HG02571 (cell line): Measurements from ENCODE around the gene ADAMTS2.

Experiments used
- ATAC-seq: cut with Tn5 transposase; IDR thresholded peaks from one replicate; pipeline ENCODE4 v1.9.1; 2021; ENCODE audit warnings: mild to moderate bottlenecking, moderate library complexity; ENCODE audit not compliant: unreplicated experiment

The ADAMTS2 gene

GRCh38 chr5:179258001-179258921 is 87.0 kb downstream of the ADAMTS2 start:
- no peak for ATAC-seq

- no peak for ATAC-seq
These were observed 88.0 kb downstream of the ADAMTS2 start for GRCh38 chr5:179257176-179257682.

GRCh38 chr5:179256328-179257175 is 88.7 kb downstream of the ADAMTS2 start:
- no peak for ATAC-seq

- no peak for ATAC-seq
These were observed 89.5 kb downstream of the ADAMTS2 start for GRCh38 chr5:179255527-179256327.

GRCh38 chr5:179254638-179255271 is 90.5 kb downstream of the ADAMTS2 start:
- ATAC-seq: no peak

GRCh38 chr5:179253730-179254129 is 91.5 kb downstream of the ADAMTS2 start:
- ATAC-seq: no peak

- no peak for ATAC-seq
These were observed 93.8 kb downstream of the ADAMTS2 start for GRCh38 chr5:179251276-179251969.

GRCh38 chr5:179250561-179251225 is 94.6 kb downstream of the ADAMTS2 start:
- no peak for ATAC-seq

GRCh38 chr5:179246227-179246626 is 99.0 kb downstream of the ADAMTS2 start:
- no peak for ATAC-seq

- no peak for ATAC-seq
These were observed 100.2 kb downstream of the ADAMTS2 start for GRCh38 chr5:179245031-179245430.

GRCh38 chr5:179244044-179244443 is 101.2 kb downstream of the ADAMTS2 start:
- no peak for ATAC-seq

- no peak for ATAC-seq
These were observed 101.9 kb downstream of the ADAMTS2 start for GRCh38 chr5:179243333-179243732.

- no peak for ATAC-seq
These were observed 102.6 kb downstream of the ADAMTS2 start for GRCh38 chr5:179242676-179243075.

GRCh38 chr5:179241764-179242370 is 103.4 kb downstream of the ADAMTS2 start:
- no peak for ATAC-seq

GRCh38 chr5:179241175-179241574 is 104.1 kb downstream of the ADAMTS2 start:
- no peak for ATAC-seq

GRCh38 chr5:179240561-179240960 is 104.7 kb downstream of the ADAMTS2 start:
- no peak for ATAC-seq

GRCh38 chr5:179239256-179240135 is 105.8 kb downstream of the ADAMTS2 start:
- no peak for ATAC-seq

- no peak for ATAC-seq
These were observed 106.7 kb downstream of the ADAMTS2 start for GRCh38 chr5:179238628-179238970.
